NCI-H2227 (cell line): ENCODE measurements around the gene LPCAT1.
"Not testable (repeated sequence)": the region's sequence is repeated elsewhere in the genome, so short reads cannot be mapped to it uniquely, and the experiment has no call there.

ENCODE experiments used
- DNase-seq: peaks from one replicate; lab custom pipeline; 2025; ENCODE audit not compliant: unreplicated experiment; lab: John Stamatoyannopoulos, UW

LPCAT1 gene

DNA sequence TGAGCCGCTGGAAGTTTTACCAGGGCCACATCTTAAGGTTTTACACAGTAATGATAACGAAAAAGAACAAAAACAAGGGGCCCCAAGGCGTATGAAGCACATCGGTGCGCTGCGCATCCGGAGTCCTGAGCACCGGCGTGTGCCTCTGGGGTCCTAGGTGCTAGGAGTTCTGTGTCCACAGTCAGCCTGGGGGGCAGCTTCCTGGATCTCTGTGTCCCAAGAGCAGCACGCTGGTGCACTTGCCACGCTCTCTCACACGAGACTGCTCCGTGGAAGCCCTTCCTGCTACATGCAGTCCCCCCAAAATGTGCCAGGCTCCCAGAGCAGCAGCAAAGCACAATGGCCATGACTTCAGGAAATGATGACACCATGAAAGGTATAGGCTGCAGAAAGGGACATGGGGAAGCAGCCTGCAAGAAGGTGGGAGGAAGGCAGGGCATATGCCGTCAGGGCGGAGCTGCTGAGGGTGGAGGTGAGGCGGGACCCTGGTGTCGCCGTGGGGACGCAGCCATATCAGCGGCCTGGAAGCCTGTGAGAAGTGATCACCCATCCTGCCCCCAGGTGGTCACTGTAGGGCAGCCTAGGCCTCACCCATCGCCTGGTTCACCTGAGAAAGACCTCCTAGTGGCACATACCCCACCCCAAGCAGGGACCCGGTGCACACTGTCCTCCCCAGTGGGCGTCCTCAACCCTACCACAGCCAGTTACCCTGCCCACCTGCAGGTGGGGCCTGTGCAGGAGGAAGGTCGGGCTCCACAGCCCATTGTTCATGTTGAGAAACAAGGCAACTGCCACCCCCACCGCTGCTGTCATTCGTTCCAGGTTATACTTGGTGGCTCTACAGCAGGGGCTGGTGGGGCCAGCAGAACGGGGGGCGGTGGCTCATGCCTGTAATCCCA, 54.9 kb downstream of the LPCAT1 start:
- no peak for DNase-seq

DNA sequence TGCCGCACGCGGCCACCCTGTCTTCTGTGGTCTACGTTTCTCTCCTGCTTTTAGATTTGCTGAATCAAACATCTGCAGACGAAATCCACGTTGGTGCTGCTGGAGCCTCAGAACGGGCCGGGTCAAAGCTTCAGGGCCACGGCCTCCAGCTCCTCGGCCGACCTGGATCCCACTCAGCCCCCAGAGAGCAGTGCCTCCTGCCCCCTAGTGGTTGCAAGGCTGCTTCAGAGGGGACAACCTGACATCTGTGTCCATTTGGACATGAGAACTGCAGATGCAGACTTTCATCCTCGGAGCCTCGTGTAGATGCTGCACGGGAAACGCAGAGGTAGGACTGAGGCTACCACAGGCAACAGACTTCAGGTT, 55.5 kb downstream of the LPCAT1 start:
- DNase-seq = peak; percentile 13

DNA sequence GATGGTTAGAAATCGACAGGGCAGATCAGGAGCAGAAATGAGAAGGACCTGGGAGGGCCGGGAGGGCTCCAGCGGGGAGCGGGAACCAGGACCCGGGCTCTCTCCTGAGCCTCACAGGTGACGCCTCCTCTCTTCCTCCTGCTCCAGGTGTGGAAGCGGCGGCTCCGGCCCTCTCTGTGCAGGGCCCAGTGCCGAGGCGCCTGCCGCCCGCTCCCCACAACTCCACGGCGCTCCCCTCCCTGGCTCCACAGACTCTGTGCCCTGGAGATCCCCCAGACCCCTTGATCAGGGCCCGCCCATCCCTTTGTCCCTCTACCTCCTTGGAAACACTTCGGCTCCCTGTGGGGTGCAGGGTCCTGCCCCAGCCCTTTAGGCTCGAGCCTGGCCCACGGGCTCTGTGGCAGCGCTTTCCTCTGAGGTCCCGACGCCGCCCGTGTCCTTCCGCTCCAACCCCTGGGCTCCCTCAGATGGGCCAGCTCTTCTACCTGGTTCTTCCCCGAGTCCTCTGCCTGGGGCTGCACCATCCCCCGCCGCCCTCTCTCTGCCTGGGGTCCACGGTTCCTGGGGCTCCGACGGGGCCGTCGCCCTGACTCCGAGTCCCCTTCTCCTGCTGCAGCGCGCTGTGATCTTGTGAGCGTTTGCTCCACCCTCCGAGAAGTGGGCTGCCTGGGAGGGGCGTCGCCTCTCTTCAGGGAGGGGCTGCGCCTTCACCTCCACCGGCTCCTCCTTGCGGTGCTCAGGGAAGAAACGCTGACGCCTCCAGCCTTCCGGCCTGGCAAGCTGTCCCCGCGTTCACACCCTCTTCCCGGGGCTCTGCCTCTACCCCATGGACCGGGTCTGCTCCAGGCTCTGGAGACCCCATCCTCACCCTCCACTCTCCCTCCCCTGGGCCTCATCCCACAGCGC, 56.2 kb downstream of the LPCAT1 start:
- no peak for DNase-seq

GRCh38 chr5:1466631-1467265, 57.0 kb downstream of the LPCAT1 start:
- no peak for DNase-seq

GRCh38 chr5:1465966-1466471, 57.7 kb downstream of the LPCAT1 start:
- no peak for DNase-seq

- no peak for DNase-seq
Observed at GRCh38 chr5:1465117-1465516, 58.6 kb downstream of the LPCAT1 start.

DNA sequence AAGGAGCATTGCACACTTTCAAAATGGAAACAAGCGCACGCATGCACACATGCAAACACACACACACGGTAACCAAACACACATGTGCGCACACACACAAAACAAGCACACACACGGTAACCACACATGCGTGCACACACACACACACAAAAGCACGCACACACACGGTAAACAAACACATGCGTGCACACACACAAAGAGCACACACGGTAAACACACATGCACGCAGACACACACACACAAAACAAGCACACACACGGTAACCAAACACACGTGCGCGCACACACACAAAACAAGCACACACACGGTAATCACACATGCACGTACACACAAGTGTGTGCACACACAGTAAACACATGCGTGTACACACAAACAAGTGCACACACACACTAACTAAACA, 59.2 kb downstream of the LPCAT1 start:
- DNase-seq = no peak

DNA sequence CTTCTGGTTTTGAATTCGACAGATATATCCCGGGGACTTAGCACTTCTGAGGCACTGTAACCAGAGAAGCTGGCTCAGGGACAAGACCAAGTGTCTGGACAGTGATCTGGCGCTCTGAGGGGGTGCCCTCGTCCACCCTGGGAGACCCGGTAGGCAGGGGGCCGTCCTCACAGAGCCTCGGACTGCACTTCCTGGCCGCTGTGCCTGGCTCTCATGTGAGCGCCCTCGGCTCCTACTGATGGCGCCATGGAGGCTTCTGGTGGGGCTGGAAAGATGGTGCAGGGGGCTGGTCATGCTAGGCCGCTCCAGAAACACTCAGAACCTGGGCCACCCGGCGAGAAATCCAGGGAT, 59.7 kb downstream of the LPCAT1 start:
- DNase-seq = no peak

GRCh38 chr5:1463326-1464095, 60.2 kb downstream of the LPCAT1 start:
- DNase-seq = no peak

DNA sequence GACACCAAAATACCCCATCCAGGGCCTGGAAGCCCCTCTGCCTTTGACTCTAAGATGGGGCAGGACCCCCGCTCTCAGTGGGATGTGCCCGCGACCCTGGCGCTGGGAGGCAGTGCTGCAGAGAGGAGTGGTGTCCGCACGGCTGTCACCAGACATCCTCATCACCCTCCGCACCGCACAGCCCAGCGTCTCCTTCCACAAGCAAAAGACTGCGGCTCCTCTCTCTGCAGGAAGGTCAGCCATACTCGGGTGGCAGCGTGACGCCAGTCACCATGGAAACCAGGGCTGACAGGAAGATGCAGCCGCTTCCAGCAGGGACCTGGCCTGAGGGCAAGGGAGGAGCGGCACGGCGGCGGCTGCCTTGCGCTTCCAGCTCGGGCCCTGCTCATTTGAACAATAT, 61.4 kb downstream of the LPCAT1 start:
- peak; percentile 80 for DNase-seq

- DNase-seq = no peak
Observed at GRCh38 chr5:1461396-1461795, 62.4 kb downstream of the LPCAT1 start.

- no peak for DNase-seq
Observed at GRCh38 chr5:1460054-1460682, 63.6 kb downstream of the LPCAT1 start.

DNA sequence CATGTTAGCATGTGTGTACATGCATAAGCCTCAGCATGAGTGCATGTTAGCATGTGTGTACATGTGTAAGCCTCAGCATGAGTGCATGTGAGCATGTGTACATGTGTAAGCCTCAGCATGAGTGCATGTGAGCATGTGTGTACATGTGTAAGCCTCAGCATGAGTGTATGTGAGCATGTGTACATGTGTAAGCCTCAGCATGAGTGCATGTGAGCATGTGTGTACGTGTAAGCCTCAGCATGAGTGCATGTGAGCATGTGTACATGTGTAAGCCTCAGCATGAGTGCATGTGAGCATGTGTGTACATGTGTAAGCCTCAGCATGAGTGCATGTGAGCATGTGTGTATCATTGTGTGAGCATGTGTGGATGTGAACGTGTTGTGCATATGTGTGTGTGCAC, 64.3 kb downstream of the LPCAT1 start:
- not testable (repeated sequence) for DNase-seq

DNA sequence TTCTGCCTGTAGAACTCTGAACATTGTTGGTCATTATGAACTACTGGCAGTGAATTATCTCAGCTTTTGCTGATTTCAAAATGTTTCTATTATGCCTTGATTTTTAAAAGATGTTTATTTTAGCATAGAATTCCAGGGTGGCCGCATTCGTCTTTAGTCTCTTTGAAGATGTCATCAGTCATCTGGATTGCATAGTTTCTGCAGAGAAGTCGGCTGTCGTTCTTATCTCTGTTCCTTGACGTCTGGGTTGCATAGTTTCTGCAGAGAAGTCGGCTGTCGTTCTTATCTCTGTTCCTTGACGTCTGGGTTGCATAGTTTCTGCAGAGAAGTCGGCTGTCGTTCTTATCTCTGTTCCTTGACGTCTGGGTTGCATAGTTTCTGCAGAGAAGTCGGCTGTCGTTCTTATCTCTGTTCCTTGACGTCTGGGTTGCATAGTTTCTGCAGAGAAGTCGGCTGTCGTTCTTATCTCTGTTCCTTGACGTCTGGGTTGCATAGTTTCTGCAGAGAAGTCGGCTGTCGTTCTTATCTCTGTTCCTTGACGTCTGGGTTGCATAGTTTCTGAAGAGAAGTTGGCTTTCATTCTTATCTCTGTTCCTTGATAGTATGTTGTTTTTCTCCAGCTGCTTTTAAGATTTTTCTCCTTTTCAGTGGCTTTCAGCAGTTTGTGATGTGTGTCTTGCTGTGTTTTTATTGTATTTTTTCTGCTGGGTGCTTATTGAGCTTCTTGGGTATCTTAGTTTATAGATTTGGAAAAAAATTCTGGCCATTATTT, 67.5 kb downstream of the LPCAT1 start:
- DNase-seq = not testable (repeated sequence)

GRCh38 chr5:1453613-1454012, 70.1 kb downstream of the LPCAT1 start:
- no peak for DNase-seq

DNA sequence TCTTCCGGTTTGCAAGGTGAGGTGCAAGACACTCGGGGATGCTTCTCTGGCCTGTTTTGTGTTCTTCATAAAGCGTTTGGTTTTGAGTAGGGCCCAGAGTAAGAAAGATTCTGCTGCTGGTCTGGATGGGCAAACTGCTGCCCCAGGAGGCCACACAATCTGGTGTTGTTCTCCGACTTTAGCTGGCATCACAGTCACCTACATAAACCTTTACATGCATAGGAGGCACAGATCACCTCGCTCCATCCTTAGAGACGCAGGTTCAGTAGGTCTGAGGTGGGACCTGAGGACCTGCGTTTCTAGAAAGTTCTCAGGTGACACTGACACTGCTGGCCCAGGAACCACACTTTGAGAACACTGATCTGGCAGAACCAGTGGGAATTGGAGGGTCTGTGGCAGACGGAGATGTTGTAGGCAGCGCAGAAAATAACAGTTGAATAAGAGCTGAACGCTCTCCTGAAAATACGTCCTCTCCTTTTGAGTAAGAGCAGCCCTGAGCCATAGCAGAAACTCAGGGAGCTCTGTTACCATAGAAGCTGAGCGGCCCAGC, 74.6 kb downstream of the LPCAT1 start:
- DNase-seq = no peak

DNA sequence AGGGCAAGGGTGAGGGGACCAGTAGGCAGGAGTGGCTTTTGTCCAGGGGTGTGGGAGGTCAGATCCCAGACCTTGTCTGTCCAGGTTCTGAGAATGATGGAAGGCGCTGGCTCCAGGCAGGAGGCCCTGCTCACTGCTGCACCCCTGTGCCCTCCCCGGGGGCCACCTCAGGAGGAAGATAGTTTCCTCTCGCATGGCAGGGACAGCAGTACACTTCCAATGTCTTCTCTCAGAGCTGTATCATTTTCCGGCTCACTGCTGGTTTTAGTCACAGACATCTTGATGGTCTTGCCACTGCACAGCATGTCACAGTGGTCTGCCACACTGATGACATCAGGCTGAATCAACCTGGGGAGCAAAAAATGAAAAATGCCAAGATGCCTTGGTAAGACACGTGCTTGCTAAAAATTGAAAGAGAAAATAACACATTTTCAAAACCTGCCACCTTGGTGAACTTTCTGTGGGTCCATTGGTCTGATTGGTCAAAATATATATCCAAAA, 75.2 kb downstream of the LPCAT1 start:
- no peak for DNase-seq

GRCh38 chr5:1447671-1448361, 75.9 kb downstream of the LPCAT1 start:
- DNase-seq = no peak
